Activated naive CD4-positive, alpha-beta T cell treated with anti-CD3 and anti-CD28 coated beads, Interleukin-2, amount 50 U/mL, for 16 hours (primary cell): ENCODE measurements around the gene CTU1.
A peak's percentile ranks its signal among the peaks of the same experiment; 100 is the strongest.

Experiments used
- DNase-seq: peaks from one replicate; pipeline ENCODE4 v3.0.0-alpha.2; 2020

CTU1 gene

GRCh38 chr19:51102991-51103390 is 5.2 kb downstream of the CTU1 start:
- DNase-seq, result no peak

- DNase-seq, result no peak
These were observed 6.9 kb downstream of the CTU1 start for GRCh38 chr19:51101171-51101865.

DNA sequence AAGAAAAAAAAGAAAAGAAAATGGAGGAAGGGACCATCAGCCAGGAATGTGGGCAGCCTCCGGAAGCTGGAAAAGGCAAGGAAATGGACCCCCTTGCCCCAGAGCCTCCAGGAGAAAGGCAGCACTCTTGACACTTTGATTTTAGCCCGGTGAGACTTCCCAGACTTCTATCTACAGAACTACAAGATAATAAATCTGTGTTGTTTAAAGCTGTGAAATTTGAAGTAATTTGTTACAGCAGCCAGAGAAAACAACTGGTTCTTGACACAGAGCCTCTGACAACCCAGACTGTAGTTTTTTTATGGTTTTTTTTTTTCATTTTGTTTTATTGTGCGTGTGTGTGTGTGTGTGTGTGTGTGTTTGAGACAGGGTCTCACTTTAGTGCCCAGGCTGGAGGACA is 7.6 kb downstream of the CTU1 start:
- DNase-seq, result no peak

DNA sequence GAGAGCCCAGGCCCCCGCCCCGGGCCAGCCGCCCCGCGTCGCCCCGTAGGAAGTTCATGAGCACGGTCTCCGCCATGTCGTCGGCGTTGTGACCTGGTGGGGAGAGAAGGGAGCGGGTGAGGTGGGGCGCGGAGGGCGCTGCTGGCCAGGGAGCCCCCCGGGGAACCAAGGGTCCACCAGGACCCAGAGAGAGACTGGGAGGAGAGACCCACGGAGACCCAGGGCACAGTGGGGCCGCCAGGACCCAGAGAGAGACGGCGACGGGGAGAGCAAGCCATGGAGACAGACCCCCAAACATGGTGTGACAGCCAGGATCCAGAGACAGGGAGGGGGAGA is 9.2 kb downstream of the CTU1 start:
- no peak for DNase-seq

GRCh38 chr19:51098365-51099046 is 9.7 kb downstream of the CTU1 start:
- peak; percentile 45 for DNase-seq

DNA sequence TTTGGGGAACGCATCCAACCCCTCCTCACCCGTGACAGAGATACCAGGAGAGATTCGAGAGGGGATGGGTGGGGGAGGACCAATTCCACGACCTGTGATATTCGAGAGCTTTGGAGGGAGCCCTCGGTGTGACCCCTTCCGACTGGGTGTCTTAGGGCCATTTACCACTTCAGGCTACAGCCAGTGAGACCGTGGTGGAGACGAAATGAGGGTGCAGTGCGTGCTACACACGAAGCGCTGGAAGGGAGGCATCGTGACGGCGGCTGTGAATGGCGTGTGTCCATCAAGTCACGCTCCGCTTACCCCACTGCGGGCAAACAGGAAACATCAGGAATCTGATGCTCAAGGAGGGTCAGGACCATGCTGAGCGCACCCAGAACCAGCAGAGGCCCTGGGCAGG is 10.4 kb downstream of the CTU1 start:
- no peak for DNase-seq

DNA sequence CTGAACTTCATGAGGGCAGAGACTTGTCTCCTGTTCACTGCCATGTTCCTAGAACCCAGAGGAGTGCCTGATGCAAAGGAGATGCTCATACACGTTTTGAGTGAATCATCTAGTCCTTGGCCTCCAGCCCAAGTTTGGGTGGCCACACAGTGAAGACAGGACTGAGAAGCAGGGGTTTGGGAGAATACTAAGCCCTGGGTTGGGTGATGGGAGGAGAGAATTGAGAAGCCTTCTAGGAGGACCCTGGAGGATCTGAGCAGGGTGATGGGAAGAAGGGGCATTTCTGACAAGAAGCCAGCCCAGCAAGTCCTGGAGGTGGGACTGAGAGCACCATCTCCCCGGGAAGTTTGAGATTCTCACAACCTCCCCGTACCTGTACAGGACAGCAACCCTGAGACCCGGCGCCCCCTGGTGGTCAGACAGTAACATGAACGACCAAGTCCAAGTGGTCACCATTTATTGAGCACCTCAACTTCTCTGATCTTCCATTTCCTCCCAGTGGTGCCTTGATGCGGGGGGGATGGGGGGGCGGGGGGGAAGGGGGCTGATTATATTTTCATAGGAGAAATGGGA is 11.0 kb downstream of the CTU1 start:
- peak; percentile 70 for DNase-seq

DNA sequence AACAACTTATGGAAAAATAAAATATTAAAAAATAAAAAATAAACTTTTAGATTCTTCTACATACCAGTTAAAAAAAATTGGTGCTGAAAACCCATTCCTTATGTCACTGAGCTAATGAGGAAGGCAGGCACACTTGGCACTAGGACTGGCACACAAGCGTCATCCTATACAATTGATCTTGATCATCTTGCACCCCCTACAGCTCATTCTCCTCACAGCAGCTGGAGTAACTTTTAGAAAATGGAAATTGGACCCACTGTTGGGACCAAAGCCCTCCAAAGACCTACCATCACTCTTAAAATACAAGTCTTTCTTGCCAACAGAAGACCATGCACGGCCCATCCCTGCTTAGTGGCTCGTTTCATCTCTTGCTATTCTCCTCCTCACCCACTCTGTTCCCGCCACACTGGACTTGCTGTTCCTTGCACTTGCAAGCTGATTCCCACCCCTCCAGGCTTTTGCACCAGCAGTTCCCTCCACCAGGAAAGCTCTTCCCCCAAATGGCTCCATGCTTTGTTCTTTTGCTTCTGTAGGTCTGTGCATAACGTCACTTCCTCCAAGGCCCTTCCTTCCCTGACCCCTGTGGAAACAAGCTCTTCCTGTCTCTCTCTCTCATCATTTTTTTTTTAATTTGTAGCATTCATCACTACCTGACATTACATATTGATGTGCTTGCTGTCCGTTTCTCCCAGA is 11.6 kb downstream of the CTU1 start:
- DNase-seq, result no peak

DNA sequence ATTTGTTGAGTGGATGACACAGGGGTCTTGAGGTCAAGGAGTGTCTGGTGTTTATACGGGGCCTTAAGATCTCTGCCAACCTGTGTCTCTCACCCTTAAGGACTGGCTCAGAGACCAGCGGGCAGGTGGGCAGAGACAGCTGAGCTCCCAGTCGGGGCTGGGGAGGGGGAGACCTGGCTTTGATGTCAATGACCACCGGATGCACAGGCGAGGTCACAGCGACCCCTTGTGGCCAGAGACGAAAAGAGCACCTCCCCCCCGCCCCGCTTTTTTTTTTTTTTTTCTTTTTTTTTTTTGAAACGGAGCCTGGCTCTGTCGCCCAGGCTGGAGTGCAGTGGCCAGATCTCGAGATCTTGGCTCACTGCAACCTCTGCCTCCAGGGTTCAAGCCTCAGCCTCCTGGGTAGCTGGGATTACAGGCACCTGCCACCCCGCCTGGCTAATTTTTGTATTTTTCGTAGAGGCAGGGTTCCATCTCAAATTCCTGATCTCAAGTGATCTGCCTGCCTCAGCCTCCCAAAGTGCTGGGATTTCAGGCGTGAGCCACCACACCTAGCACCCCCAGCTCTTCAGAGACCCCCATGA is 13.4 kb downstream of the CTU1 start:
- peak; percentile 25 for DNase-seq

GRCh38 chr19:51093510-51094345 is 14.5 kb downstream of the CTU1 start:
- DNase-seq, result no peak

DNA sequence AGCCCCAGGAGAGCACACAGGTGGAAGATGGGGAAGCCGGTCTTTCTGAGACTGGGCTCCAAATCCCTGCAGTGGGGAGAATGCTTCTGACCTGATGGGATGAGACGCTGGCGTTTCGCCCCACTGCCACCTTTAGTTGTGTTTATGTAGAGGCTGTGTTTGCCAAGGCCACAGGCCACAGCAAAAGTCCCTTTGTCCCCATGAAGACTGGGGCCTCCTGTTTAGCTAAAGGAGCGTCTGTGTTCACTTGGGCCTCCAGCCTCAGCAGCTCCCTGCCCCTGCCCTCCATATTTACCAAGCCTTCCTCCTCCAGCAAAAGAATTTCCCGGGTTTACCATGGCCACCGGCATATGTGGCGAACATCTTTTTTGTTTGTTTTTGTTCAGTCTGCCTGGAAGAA is 15.1 kb downstream of the CTU1 start:
- no peak for DNase-seq

- DNase-seq, result no peak
These were observed 16.0 kb downstream of the CTU1 start for GRCh38 chr19:51091895-51092873.

GRCh38 chr19:51091126-51091525 is 17.1 kb downstream of the CTU1 start:
- DNase-seq, result no peak

GRCh38 chr19:51090471-51090870 is 17.7 kb downstream of the CTU1 start:
- DNase-seq, result no peak

- no peak for DNase-seq
These were observed 18.4 kb downstream of the CTU1 start for GRCh38 chr19:51089786-51090185.

GRCh38 chr19:51086153-51086850 is 21.9 kb downstream of the CTU1 start:
- DNase-seq, result no peak

- DNase-seq, result no peak
These were observed 23.7 kb downstream of the CTU1 start for GRCh38 chr19:51084505-51084904.

GRCh38 chr19:51083783-51084182 is 24.4 kb downstream of the CTU1 start:
- DNase-seq, result no peak

GRCh38 chr19:51083181-51083580 is 25.0 kb downstream of the CTU1 start:
- no peak for DNase-seq

GRCh38 chr19:51082611-51083010 is 25.6 kb downstream of the CTU1 start, which contains the start of gene KLK14:
KLK14 (minus strand) TSS chr19:51082887; CDS start chr19:51082614, 273 bp downstream.
- no peak for DNase-seq

- DNase-seq, result no peak
These were observed 26.7 kb downstream of the CTU1 start for GRCh38 chr19:51081476-51081875.
